HPDE6-E6E7 (cell line): ENCODE measurements around the gene BDKRB2.

Experiments
- DNase-seq: peaks from one replicate; pipeline ENCODE4 v3.0.0; 2011; ENCODE audit warnings: missing footprints; ENCODE audit errors: extremely low spot score

BDKRB2 gene

GRCh38 chr14:96252323-96252998 is 47.8 kb downstream of the BDKRB2 start:
- DNase-seq, result no peak

- DNase-seq, result peak; percentile 60
Measured at GRCh38 chr14:96252999-96253539, 48.4 kb downstream of the BDKRB2 start.

- DNase-seq, result no peak
Measured at GRCh38 chr14:96254687-96255086, 50.0 kb downstream of the BDKRB2 start.

- no peak for DNase-seq
Measured at GRCh38 chr14:96255501-96256366, 51.1 kb downstream of the BDKRB2 start, which contains the start of gene BDKRB1. Gene BDKRB1 (plus strand): TSS chr14:96256210. CDS start chr14:96263683, 7,473 bp downstream.

- DNase-seq, result peak; percentile 47
Measured at GRCh38 chr14:96256407-96256806, 51.8 kb downstream of the BDKRB2 start.

GRCh38 chr14:96257056-96257455 is 52.4 kb downstream of the BDKRB2 start:
- no peak for DNase-seq

GRCh38 chr14:96257900-96258299 is 53.3 kb downstream of the BDKRB2 start:
- no peak for DNase-seq

- DNase-seq, result no peak
Measured at GRCh38 chr14:96260341-96260821, 55.7 kb downstream of the BDKRB2 start.

- no peak for DNase-seq
Measured at GRCh38 chr14:96261053-96261452, 56.4 kb downstream of the BDKRB2 start.

GRCh38 chr14:96261772-96262655 is 57.4 kb downstream of the BDKRB2 start:
- DNase-seq, result no peak

- DNase-seq, result no peak
Measured at GRCh38 chr14:96263347-96264199, 58.9 kb downstream of the BDKRB2 start.

- no peak for DNase-seq
Measured at GRCh38 chr14:96264200-96264553, 59.5 kb downstream of the BDKRB2 start.

- no peak for DNase-seq
Measured at GRCh38 chr14:96264853-96265252, 60.2 kb downstream of the BDKRB2 start.

GRCh38 chr14:96265383-96266095 is 60.9 kb downstream of the BDKRB2 start:
- no peak for DNase-seq

- peak; percentile 89 for DNase-seq
Measured at GRCh38 chr14:96267336-96267735, 62.7 kb downstream of the BDKRB2 start.

GRCh38 chr14:96267916-96268315 is 63.3 kb downstream of the BDKRB2 start:
- DNase-seq, result peak; percentile 40

GRCh38 chr14:96268431-96269358 is 64.1 kb downstream of the BDKRB2 start:
- DNase-seq, result peak; percentile 89

GRCh38 chr14:96269359-96269710 is 64.7 kb downstream of the BDKRB2 start:
- DNase-seq, result no peak
